SU-DHL-6 (cell line): Measurements from ENCODE around the gene PRSS50.

ENCODE experiments used
- CTCF ChIP-seq: fragments of 200-600 bp; sonication (generic); IDR thresholded peaks from one replicate; pipeline ENCODE4 v1.5.1; 2017; ENCODE audit warnings: antibody characterized with exemption, mild to moderate bottlenecking, low read length, moderate library complexity; ENCODE audit not compliant: insufficient read depth, poor library complexity, severe bottlenecking
- EZH2phosphoT487 ChIP-seq: fragments of 200-600 bp; sonication (generic), shearing (Covaris generic); conservative IDR thresholded peaks from 2 replicates; pipeline ENCODE4 v1.6.1; 2018; ENCODE audit warnings: mild to moderate bottlenecking, antibody characterized with exemption, low read length, moderate library complexity, mixed read lengths

DNA sequence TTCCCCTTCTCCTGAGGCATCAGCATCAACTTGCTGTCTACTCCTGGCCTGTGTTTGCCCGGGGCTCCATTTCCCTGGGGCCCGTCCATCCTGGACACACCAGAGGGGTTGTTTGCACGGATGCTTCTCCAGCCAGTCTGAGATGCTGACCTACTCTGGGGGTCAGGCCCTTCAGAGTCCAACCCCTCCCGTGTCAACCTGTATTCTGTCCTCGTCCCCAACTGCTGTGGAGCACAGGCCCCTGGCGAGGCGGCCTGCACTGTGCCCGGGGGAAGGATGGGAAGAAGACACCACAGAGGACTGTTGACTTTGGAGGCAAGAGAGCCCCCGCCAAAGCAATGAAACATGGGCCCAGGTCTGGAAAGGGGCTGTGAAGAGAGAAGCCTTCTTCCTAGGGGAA lies 50.0 kb downstream of the PRSS50 start:
- no peak for TF ChIP-seq CTCF
- no peak for TF ChIP-seq EZH2phosphoT487
